K562 (cell line): ENCODE data around the gene IMMP2L. TPM values are rescaled to one million over a fixed set of nuclear protein-coding genes. Genes with fewer than 3 reads are reported as not detected.

ENCODE experiments used
- ATAC-seq: fragments of 200-7000 bp; cut with Tn5 transposase; 3 replicates; pipeline ENCODE4 v1.9.1; 2020; ENCODE audit warnings: moderate library complexity
- BruUV-seq: library from RNA; stranded (reverse); fragments of 400-500 nt; replicated peaks from 2 replicates; lab custom pipeline; 2021; lab: Mats Ljungman, UMichigan
- CTCF ChIA-PET: fragments of 300-600 bp; formaldehyde crosslinking; extraction: SDS; loops from one replicate; lab custom pipeline; 2021; ENCODE audit warnings: low intra/inter-chr PET ratio; lab: Yijun Ruan, JAX
- POLR2A ChIA-PET: fragments of 300-600, 350-650 bp; sonication (Branson Sonifier 250); formaldehyde crosslinking; extraction: SDS; loops from one replicate; lab custom pipeline; 2021; ENCODE audit warnings: antibody characterized with exemption, inconsistent platforms; lab: Yijun Ruan, JAX
- DNase-seq, 4 experiments: peaks; one replicate each; pipeline versions ENCODE4 v3.0.0 to v3.0.0-alpha.2; 2011 to 2018; ENCODE audit warnings: low spot score in 3 of 4, mixed read lengths in 3 of 4; ENCODE audit errors: extremely low read depth in 1 of 4
- FAIRE-seq: peaks from 2 replicates; lab custom pipeline; 2011; peaks lifted over from hg19 to GRCh38; lab: Jason Lieb, UNC
- H2AFZ ChIP-seq: 2 replicates; pipeline ENCODE4 v1.6.0; 2011; ENCODE audit warnings: low read depth, low read length, control low read depth, inconsistent platforms
- H3K27ac ChIP-seq: fragments of 200-600 bp; 3 replicates; pipeline ENCODE4 v1.8.0; 2011; ENCODE audit warnings: low read depth, mild to moderate bottlenecking, control low read depth, inconsistent platforms, low read length, moderate library complexity, mixed read lengths; ENCODE audit errors: extremely low read depth
- H3K27me3 ChIP-seq, 2 experiments: fragments of 300-600 bp in 1 of 2; 2 replicates in 1 of 2; 3 replicates in 1 of 2; pipeline versions ENCODE4 v1.6.0 to v1.8.0; 2011; ENCODE audit warnings: inconsistent platforms in 2 of 2, low read length in 2 of 2, mild to moderate bottlenecking in 1 of 2, mixed read lengths in 1 of 2, moderate library complexity in 1 of 2; ENCODE audit not compliant: control insufficient read depth in 2 of 2, insufficient read depth in 2 of 2
- H3K36me3 ChIP-seq: fragments of 300-600 bp; 3 replicates; pipeline ENCODE4 v1.8.0; 2011; ENCODE audit warnings: mild to moderate bottlenecking, low read length, inconsistent platforms; ENCODE audit not compliant: control insufficient read depth, insufficient read depth
- H3K4me1 ChIP-seq, 2 experiments: fragments of 200-600 bp in 1 of 2; replicated peaks in 1 of 2; 2 replicates in 1 of 2; 3 replicates in 1 of 2; pipeline versions ENCODE4 v1.5.1 to v1.8.0; 2011; ENCODE audit warnings: inconsistent platforms in 2 of 2, low read length in 2 of 2, mild to moderate bottlenecking in 1 of 2, mixed read lengths in 1 of 2, moderate library complexity in 1 of 2; ENCODE audit not compliant: control insufficient read depth in 2 of 2, insufficient read depth in 2 of 2
- H3K4me2 ChIP-seq: 2 replicates; pipeline ENCODE4 v1.6.1; 2011; ENCODE audit warnings: low read length, control low read depth, inconsistent platforms, mixed read lengths; ENCODE audit not compliant: insufficient read depth
- H3K4me3 ChIP-seq: fragments of 200-600 bp; sonication (generic), shearing (Covaris generic); 2 replicates; pipeline ENCODE4 v1.5.1; 2016; ENCODE audit warnings: control low read depth, inconsistent platforms
- H3K79me2 ChIP-seq: fragments of 200-600 bp; 3 replicates; pipeline ENCODE4 v1.8.0; 2011; ENCODE audit warnings: low read length, inconsistent platforms; ENCODE audit not compliant: control insufficient read depth, insufficient read depth
- H3K9ac ChIP-seq, 2 experiments: 2 replicates each; pipeline versions ENCODE4 v1.6.0 to v1.6.1; 2011; ENCODE audit warnings: low read depth in 2 of 2, low read length in 2 of 2, control low read depth in 1 of 2, inconsistent platforms in 1 of 2, mild to moderate bottlenecking in 1 of 2, mixed read lengths in 1 of 2; ENCODE audit not compliant: insufficient read depth in 1 of 2
- H3K9me1 ChIP-seq: one replicate; pipeline ENCODE4 v1.6.0; 2011; ENCODE audit warnings: inconsistent platforms, mild to moderate bottlenecking, low read length, moderate library complexity; ENCODE audit not compliant: control insufficient read depth, insufficient read depth
- H3K9me3 ChIP-seq: replicated peaks from 2 replicates; pipeline ENCODE4 v1.5.1; 2011; ENCODE audit warnings: low read depth, low read length, inconsistent platforms; ENCODE audit not compliant: control insufficient read depth, insufficient read depth
- H4K20me1 ChIP-seq: replicated peaks from 2 replicates; pipeline ENCODE4 v1.6.1; 2011; ENCODE audit warnings: low read length, inconsistent platforms, mixed read lengths; ENCODE audit not compliant: control insufficient read depth, insufficient read depth
- CTBP1 ChIP-seq: fragments of 450-650 bp; IDR thresholded peaks from 2 replicates; pipeline ENCODE4 v1.6.1; 2016; ENCODE audit warnings: borderline replicate concordance
- CXXC5 ChIP-seq: fragments of 250-450 bp; sonication (Bioruptor Pico); IDR thresholded peaks from 2 replicates; pipeline ENCODE4 v1.8.0; 2022; ENCODE audit warnings: inconsistent platforms, mild to moderate bottlenecking, moderate library complexity
- DMBX1 ChIP-seq: fragments of 250-450 bp; sonication (Bioruptor Pico); IDR thresholded peaks from 2 replicates; pipeline ENCODE4 v1.8.0; 2022; ENCODE audit warnings: inconsistent platforms, mild to moderate bottlenecking, moderate library complexity, borderline replicate concordance
- FOXJ3 ChIP-seq: sonication (generic); formaldehyde crosslinking; IDR thresholded peaks from 2 replicates; pipeline ENCODE4 v1.4.0; 2020; ENCODE audit warnings: mild to moderate bottlenecking, missing genetic modification reagents
- LARP7 ChIP-seq: fragments of 450-650 bp; IDR thresholded peaks from 2 replicates; pipeline ENCODE4 v1.6.1; 2016
- MAZ ChIP-seq, 2 experiments: fragments of 450-650 bp in 1 of 2; sonication (generic) in 1 of 2; formaldehyde crosslinking; IDR thresholded peaks in 1 of 2; conservative IDR thresholded peaks in 1 of 2; 2 replicates each; pipeline versions ENCODE4 v1.4.0 to v1.5.0; 2020; ENCODE audit warnings: mild to moderate bottlenecking in 1 of 2, missing genetic modification reagents in 1 of 2
- TCF15 ChIP-seq: fragments of 250-450 bp; sonication (Bioruptor Pico); IDR thresholded peaks from 2 replicates; pipeline ENCODE4 v1.8.0; 2022; ENCODE audit warnings: moderate library complexity, mild to moderate bottlenecking, inconsistent platforms
- THRA ChIP-seq: fragments of 450-650 bp; IDR thresholded peaks from 2 replicates; pipeline ENCODE4 v1.6.1; 2017; ENCODE audit warnings: mild to moderate bottlenecking, moderate library complexity
- THRAP3 ChIP-seq: fragments of 450-650 bp; IDR thresholded peaks from 2 replicates; pipeline ENCODE4 v1.6.1; 2016; ENCODE audit warnings: mild to moderate bottlenecking, inconsistent platforms, borderline replicate concordance
- ZNF57 ChIP-seq: fragments of 450-650 bp; formaldehyde crosslinking; IDR thresholded peaks from 2 replicates; pipeline ENCODE4 v1.4.0; 2020; ENCODE audit warnings: mild to moderate bottlenecking, moderate library complexity
- WGBS: fragments of 100-300 bp; shearing (Covaris generic); methylation state at CpG from one replicate; pipeline ENCODE4 v1.1.6; 2016; ENCODE audit warnings: low coverage, mixed read lengths; ENCODE audit not compliant: insufficient coverage; ENCODE audit errors: missing lambda C conversion rate; 5-methylcytosine and 5-hydroxymethylcytosine counted together
- in situ Hi-C: fragments of 300-500 bp; cut with MboI; formaldehyde crosslinking; loops from 4 replicates; pipeline ENCODE4 v1.15.0; 2018; ENCODE audit warnings: inconsistent platforms, mixed read lengths
- intact Hi-C: fragments of 100-400 bp; cut with micrococcal nuclease; formaldehyde crosslinking; loops from 2 replicates; pipeline ENCODE4 v1.14.2; 2022
- polyA plus RNA-seq, 8 experiments: library from polyadenylated mRNA; depleted of rRNA in 4 of 8; stranded (reverse) in 5 of 8; unstranded in 3 of 8; fragments of >200 nt; fragmentation: Nextera tagmentation in 2 of 8; fragmentation: Illumina TruSeq in 1 of 8; extraction: Ambion mirVana in 2 of 8; extraction: Trizol in 1 of 8; gene quantifications; 2 replicates each; pipeline versions ENCODE4 v1.2.1 to v1.2.3, GENCODE V29; 2011 to 2014; ENCODE audit warnings: inconsistent platforms in 1 of 8, missing spikeins in 1 of 8
- total RNA-seq, 7 experiments: library from RNA; depleted of rRNA in 6 of 7; stranded (reverse); fragments of >200 nt in 6 of 7; fragmentation: Illumina TruSeq in 2 of 7; extraction: Trizol in 2 of 7; gene quantifications; 2 replicates each; pipeline versions ENCODE4 v1.2.1 to v1.2.3, GENCODE V29; 2011 to 2021; ENCODE audit warnings: low replicate concordance in 1 of 7

Gene IMMP2L
- total and polyA plus RNA-seq, 9 of the 15 experiments (the other 6 are each of a cell fraction or from before 2014, with no cell fraction given) = 29.7 to 116 (median 53.0) TPM

GRCh38 chr7:110645060-110645459 is 917.2 kb downstream of the IMMP2L start:
- Histone ChIP-seq H4K20me1 (no peaks in the 10 kb centered on the region), H3K4me2 (no peak overlapping the region), H3K27me3 (no peaks in the 10 kb centered on the region), H3K79me2 (no peaks in the 10 kb centered on the region), H3K4me3 (no peak overlapping the region), H3K4me1 (no peaks in the 10 kb centered on the region), H3K9ac (no peak overlapping the region), H3K9me1 (no peaks in the 10 kb centered on the region), H3K27ac (no peak overlapping the region), H2AFZ (no peak overlapping the region), H3K9me3 (no peaks in the 10 kb centered on the region), H3K36me3 (no peaks in the 10 kb centered on the region)
- no peak for ATAC-seq
- ChIA-PET POLR2A (no interaction called here), CTCF (no interaction called here)
- in situ Hi-C loops = no loop called here
- 0% methylated on average over 3 of the region's 3 CpGs for WGBS
- TF ChIP-seq CXXC5 (CRISPR knock-in tag) (no peak), LARP7 (no peak), FOXJ3 (no peak), THRAP3 (no peak), THRA (no peak), CTBP1 (no peak), ZNF57 (CRISPR knock-in tag) (no peak), DMBX1 (CRISPR knock-in tag) (no peak), TCF15 (CRISPR knock-in tag) (no peak), MAZ (CRISPR knock-in tag; conservative IDR thresholded peaks at IDR 0.05 in 1 of 2, IDR thresholded peaks at IDR 0.05 in 1 of 2) (no peak)
- no peak for FAIRE-seq
- intact Hi-C loops = no loop called here
- no TSS peak for BruUV-seq
- DNase-seq = no peak
